GF-D8 (cell line): ENCODE measurements around the gene VSIG4.
A peak's percentile ranks its signal among the peaks of the same experiment; 100 is the strongest.
"Not testable (repeated sequence)": the region's sequence is repeated elsewhere in the genome, so short reads cannot be mapped to it uniquely, and the experiment has no call there.

Experiments used
- DNase-seq: peaks from one replicate; lab custom pipeline; 2025; lab: John Stamatoyannopoulos, UW

The VSIG4 gene, protein sequence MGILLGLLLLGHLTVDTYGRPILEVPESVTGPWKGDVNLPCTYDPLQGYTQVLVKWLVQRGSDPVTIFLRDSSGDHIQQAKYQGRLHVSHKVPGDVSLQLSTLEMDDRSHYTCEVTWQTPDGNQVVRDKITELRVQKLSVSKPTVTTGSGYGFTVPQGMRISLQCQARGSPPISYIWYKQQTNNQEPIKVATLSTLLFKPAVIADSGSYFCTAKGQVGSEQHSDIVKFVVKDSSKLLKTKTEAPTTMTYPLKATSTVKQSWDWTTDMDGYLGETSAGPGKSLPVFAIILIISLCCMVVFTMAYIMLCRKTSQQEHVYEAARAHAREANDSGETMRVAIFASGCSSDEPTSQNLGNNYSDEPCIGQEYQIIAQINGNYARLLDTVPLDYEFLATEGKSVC

DNA sequence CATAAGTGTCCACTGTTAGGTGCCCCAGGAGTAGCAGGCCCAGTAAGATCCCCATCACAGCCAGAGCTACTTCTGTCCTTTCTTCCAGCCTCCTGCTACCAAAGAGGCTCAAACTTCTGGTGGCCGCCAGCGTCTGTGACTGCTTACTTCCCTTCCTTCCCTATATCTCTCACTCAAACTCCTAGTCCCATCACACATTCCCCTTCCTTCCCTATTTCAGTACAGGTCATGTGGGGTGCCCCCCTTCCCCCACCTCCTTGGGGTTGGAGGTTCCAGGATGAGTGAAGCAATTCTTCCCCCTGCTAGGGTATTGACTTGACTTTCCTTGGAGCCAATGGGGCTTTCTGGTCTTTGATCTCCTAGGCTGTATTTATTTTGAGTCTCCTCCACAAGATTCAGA is at the start of gene VSIG4:
Gene VSIG4, minus strand, starts transcription at position 137 of the 400 bp plus-strand sequence. Its CDS starts 82 bp downstream, at position 55.
- no peak for DNase-seq

GRCh38 chrX:66076801-66077200 is 36.9 kb upstream of the VSIG4 start:
- no peak for DNase-seq

GRCh38 chrX:66074920-66075879 is 35.3 kb upstream of the VSIG4 start:
- DNase-seq = peak; percentile 85

- no peak for DNase-seq
Observed at GRCh38 chrX:66071126-66071525, 31.2 kb upstream of the VSIG4 start.

DNA sequence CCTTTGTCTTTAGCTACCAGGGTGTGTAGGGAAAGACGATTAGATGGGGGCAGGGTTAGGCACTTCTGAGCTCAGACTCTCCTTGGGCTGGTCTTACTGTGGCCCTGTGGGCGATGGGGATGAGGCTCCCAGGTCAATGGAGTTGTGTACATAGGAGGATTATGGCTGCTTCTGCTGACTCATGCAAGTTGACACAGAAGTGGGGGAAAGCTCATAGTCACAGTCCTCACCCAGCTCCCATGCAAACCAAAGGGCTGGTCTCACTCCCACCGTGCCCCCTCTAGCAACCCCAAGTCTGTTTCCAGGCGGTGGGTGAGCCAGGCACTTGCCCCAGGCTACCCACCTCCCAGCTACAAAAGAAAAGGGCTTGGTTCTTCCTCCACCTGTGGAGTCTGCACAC is 24.4 kb upstream of the VSIG4 start:
- no peak for DNase-seq

- DNase-seq = not testable (repeated sequence)
Observed at GRCh38 chrX:66057019-66057418, 17.1 kb upstream of the VSIG4 start.

GRCh38 chrX:66054978-66055377 is 15.1 kb upstream of the VSIG4 start:
- DNase-seq = no peak

DNA sequence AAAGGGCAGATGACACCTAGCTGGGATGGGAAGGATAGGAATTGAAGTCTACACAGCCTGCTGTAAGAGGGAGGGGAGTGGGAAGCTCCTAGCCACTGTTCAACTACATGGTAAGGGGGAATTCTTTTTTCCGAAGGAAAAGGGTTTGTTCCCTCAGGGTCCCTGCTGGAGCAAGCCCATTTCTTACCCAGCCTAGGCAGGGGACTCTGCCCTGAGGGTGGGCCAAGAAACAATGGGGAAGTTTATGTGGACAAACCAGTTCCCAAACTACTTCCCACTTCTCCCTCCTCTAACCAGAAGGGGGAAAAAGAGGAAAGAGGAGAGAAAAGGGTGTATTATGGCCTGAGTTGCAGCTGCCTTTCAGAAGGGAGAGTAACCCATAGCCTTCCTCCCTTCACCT is 13.5 kb upstream of the VSIG4 start:
- DNase-seq = no peak

DNA sequence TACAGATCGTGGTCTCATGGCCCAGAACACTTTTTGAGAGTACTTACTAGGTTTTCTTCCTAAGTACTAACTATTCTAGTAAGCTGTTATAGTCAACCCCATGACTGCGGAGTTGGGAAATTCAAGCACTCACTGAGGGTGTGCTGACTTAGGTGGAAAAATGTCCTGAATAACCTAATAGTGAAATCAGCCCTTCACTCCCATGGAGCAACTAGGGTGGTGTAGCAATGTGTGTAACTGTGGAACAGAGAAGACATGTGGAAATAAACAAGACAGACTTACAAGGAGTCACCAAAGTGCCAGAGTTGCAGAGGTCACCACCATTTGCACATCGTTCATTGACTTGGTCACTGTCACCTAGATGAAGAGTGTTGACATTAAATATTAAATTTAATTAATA is 12.1 kb upstream of the VSIG4 start:
- no peak for DNase-seq

DNA sequence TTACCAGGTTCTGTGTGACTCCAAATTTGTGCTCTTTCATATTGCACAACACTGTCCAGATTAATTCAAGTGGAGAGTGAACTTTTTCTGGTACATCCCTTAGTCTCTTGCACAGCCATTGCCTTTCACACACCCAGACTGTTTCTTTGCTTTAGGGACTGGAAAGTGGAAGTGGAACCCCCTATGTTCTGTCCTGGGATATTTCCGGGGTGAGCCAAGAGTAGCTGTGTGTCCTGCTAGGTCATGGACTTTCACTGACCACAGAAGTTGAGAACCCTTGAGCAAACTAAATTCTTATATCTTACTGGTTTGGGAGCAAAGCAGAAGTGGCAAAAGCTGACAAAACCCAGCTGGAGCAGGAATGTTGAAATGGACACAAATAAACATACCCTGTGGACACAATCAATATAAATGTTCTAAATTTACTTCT is 10.3 kb upstream of the VSIG4 start:
- no peak for DNase-seq

DNA sequence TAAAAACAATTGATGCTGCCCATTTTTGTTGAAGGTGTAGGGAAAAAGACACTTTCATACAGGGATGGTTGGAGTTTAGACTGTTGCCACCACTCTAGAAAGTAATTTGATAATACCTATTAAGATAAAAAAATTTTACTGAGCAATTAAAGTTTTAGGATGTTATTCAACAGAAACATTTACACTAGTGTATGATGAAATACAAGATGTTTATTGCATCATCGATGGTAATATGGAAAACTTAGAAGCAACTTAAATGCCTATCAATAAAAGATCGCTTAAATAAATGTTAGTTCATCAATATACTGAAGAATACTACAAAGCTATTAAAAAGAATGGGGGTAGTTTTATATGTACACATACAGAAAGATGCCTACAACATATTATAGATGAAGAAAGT is 9.2 kb upstream of the VSIG4 start:
- DNase-seq = no peak

DNA sequence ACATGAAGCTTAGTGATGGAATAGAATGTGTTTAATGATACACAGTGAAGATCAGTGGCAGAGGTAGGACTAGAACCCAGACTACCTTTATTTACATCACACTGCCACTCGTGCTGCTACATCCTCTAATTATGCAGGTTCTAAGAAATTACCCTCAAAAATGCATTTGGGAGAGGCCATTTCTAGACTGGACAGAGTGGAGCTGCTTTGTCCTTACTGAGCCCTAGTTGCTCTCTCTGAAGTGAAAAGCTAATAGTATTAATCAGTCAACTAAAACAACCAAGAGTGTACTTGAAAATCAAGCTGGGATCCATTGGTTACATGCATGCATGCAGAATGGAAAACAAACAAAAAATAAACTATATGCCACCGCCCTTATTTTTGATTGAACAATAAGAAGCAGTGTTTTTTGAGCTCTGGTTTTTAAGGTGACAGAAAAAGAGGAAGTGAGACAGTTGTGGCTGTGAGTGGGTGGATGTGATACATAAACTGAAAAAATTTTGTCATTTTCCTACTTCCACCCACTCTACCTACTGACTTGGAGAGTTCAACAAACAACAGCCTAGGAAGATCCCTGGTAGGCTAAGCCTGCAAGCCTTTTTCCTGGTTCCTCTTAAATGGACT is 6.8 kb upstream of the VSIG4 start:
- peak; percentile 69 for DNase-seq

DNA sequence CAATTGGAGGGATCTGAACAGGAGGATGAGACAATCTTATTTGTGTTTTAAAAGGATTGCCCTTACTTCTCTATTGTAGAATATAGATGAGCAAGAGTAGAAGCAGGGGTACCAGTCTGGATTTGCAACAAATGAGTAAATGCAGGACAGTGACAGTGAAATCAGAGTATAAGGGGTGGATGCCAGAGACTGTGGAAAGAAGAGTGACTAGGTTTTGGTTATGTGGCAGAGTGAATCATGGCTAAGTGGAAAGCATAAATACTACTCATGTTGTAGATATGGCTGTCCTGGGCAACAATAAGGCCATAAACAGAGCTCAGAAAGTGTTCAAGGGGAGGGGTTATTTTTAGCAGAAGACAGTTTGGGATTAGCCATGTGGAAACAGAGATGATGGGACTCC is 6.0 kb upstream of the VSIG4 start:
- DNase-seq = no peak

GRCh38 chrX:66043584-66043983 is 3.7 kb upstream of the VSIG4 start:
- DNase-seq = no peak

DNA sequence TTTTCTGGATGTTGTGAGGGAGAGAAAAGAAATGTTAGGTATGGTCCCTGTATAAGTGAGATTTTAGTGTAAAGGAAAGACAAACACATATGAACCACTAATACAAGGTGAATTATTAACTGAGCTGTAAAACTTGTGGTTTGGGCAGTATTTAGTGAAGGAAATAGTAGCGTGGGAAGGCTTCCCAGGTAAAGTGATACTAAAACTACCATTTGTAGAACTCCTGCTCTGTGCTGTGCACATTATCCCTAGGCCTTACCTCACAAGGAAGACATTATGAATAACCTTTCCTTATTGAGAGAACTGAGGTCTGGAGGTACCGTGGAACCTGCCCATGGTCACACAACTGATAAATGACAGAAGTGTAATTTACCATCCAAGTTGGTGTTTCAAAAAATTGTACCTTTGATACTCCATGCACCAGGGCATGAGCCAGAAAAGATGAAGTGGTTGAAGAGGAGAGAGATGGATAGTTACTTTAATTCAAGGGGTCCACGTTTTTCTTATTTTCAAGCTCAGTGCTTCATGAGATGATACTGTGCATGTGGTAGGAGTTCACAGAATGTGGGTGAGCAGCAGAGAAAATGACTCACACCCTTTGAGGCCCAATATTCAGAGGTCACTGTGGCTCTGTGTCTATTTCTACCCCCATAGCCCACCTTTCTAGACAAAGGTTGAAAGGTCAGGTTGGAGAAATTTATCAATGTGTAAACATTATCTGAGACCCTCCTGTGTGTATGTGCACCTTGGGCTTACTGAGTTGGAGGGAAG is 2.6 kb upstream of the VSIG4 start:
- no peak for DNase-seq

DNA sequence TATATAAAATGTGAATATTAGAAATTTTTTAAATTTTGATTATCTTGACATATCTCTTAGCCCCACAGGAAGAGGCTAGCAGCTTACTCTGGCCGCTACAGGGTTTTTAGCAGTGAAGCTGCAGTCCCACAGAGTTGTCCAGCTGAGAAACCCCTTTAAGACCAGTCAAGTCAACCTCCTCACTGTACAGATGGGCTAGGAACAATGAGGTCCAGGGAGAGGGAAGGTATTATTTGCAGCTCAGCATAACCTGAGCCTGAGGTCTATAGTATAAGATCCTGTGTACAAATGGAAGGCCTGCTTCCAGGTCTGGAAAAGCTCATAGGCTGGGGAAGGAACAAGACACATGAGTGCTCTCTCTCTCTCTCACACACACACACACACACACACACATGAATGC is 1.8 kb downstream of the VSIG4 start:
- no peak for DNase-seq

GRCh38 chrX:66036231-66036630 is 3.6 kb downstream of the VSIG4 start:
- no peak for DNase-seq

DNA sequence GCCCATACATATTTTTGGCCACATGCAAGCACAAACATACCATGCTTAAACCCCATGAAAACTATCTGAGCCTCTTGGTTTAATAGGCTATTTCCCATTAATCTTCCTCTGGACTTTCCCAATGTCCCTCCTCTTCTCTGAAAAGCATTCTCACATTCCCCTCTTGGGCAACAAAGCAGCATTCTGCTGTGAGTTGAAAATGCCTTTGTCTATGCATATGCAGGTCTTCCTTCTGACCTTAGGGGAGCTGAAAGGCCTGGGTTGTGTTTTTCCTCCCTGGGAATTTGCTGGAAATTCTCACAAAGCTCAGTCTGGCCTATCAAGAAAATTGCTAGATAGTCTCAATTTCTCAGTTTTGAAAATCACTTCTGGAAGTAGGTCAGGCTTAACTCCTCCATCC is 4.2 kb downstream of the VSIG4 start:
- no peak for DNase-seq

- no peak for DNase-seq
Observed at GRCh38 chrX:66030505-66031317, 9.2 kb downstream of the VSIG4 start.

- no peak for DNase-seq
Observed at GRCh38 chrX:66028936-66029335, 10.9 kb downstream of the VSIG4 start.

DNA sequence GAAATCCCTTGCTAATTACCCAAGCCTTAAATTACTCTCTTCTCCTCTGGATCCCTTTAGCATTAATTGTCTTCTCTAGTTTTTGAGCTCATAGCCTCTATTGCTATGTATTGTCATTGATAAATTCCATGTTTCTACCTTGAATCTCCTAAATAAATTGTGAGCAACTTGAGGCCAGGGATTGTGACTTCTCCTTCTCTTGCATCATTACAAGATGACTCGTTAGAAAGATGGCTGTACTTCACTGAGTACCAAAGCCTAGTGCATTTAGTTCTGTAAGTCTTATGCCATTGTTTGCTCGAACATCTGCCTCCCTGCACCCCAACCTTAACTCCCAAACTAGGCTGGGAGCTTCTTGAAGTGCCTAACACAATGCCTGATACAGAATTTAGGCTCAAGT is 15.3 kb downstream of the VSIG4 start:
- DNase-seq = no peak
